Osteoblast (primary cell): ENCODE results near the gene MXRA5. TPM values are rescaled to one million over a fixed set of nuclear protein-coding genes. Genes with fewer than 3 reads are reported as not detected.
"Not testable (repeated sequence)": the region's sequence is repeated elsewhere in the genome, so short reads cannot be mapped to it uniquely, and the experiment has no call there.

Experiments
- DNase-seq: peaks from one replicate; pipeline ENCODE4 v3.0.0; 2011; ENCODE audit warnings: low spot score, mixed read lengths; ENCODE audit not compliant: insufficient read length; ENCODE audit errors: missing footprints
- H2AFZ ChIP-seq: 2 replicates; pipeline ENCODE4 v1.6.0; 2011; ENCODE audit warnings: mild to moderate bottlenecking, low read length
- H3K27ac ChIP-seq: 2 replicates; pipeline ENCODE4 v1.5.1; 2011; ENCODE audit warnings: mild to moderate bottlenecking, low read depth, low read length, moderate library complexity
- H3K27me3 ChIP-seq: 2 replicates; pipeline ENCODE4 v1.6.0; 2012; ENCODE audit warnings: mild to moderate bottlenecking, control low read depth, inconsistent platforms, low read length, moderate library complexity; ENCODE audit not compliant: insufficient read depth
- H3K36me3 ChIP-seq: 2 replicates; pipeline ENCODE4 v1.5.1; 2011; ENCODE audit warnings: mild to moderate bottlenecking, low read length, control low read depth, moderate library complexity; ENCODE audit not compliant: insufficient read depth
- H3K4me1 ChIP-seq: 2 replicates; pipeline ENCODE4 v1.5.1; 2011; ENCODE audit warnings: mild to moderate bottlenecking, low read length, control low read depth, moderate library complexity; ENCODE audit not compliant: insufficient read depth
- H3K4me2 ChIP-seq: 2 replicates; pipeline ENCODE4 v1.6.0; 2011; ENCODE audit warnings: mild to moderate bottlenecking, low read length; ENCODE audit not compliant: insufficient read depth
- H3K4me3 ChIP-seq: fragments of 200-600 bp; sonication (generic); 3 replicates; pipeline ENCODE4 v1.5.1; 2012; ENCODE audit warnings: mild to moderate bottlenecking, low read length, inconsistent platforms; ENCODE audit not compliant: insufficient read depth
- H3K79me2 ChIP-seq: 2 replicates; pipeline ENCODE4 v1.6.0; 2012; ENCODE audit warnings: mild to moderate bottlenecking, low read length, control low read depth, inconsistent platforms; ENCODE audit not compliant: insufficient read depth
- H3K9me3 ChIP-seq: 2 replicates; pipeline ENCODE4 v1.5.1; 2011; ENCODE audit warnings: low read depth, low read length, control low read depth
- H4K20me1 ChIP-seq: 2 replicates; pipeline ENCODE4 v1.6.0; 2012; ENCODE audit warnings: mild to moderate bottlenecking, low read length, control low read depth; ENCODE audit not compliant: insufficient read depth
- total RNA-seq: library from RNA; depleted of rRNA; stranded (reverse); fragments of >200 nt; gene quantifications from 2 replicates; pipeline ENCODE4 v1.2.3, GENCODE V29; 2012
- TF ChIP-seq, protein P1 (sequence below): IDR thresholded peaks from 2 replicates; pipeline ENCODE4 v1.5.1; 2011; ENCODE audit warnings: mild to moderate bottlenecking, low read depth, low read length, moderate library complexity; ENCODE audit errors: extremely low read depth

MXRA5 gene
- total RNA-seq, 1 donor = 27.9 TPM

DNA sequence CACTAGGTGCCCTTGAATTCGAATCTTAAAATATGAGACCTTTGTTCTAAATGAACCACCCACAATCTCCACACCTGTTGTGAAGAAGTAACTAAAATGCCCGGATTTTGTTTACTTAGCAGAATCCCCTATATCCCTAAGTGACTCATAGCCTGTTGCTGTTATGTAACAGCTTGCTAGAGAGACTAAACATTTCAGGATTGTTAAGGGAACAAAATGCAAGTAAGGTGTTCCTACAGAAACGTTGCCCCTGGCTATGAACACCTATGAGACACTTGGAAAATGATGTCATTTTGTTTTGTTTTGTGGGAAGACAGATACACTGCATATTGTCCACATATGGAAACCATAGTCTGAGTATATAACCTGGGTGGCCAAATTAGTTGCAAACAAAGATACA lies 24.2 kb upstream of the MXRA5 start:
- H3K27me3 ChIP-seq = no peaks in the 10 kb centered on the region
- no peaks in the 10 kb centered on the region for H3K79me2 ChIP-seq
- DNase-seq = no peak

DNA sequence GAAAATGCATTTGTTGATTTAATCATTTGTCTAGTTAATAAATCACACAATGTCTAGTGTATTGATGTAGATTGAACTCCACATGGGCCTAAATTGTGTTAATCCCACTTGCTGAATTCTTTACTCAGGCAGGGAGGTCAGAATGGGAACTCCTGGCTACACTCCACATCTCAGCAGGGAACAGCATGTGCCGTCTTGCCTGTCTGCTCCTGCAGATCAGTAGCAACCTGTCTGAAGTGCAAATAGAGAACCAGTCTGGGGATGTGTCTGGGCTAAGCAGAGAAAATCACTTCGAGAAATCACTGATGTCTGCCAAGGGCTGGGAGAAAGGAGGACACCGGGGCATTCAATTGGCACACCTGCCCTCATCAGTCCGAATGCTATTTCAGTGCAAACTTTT lies 16.5 kb upstream of the MXRA5 start:
- TF ChIP-seq, protein P1, sequence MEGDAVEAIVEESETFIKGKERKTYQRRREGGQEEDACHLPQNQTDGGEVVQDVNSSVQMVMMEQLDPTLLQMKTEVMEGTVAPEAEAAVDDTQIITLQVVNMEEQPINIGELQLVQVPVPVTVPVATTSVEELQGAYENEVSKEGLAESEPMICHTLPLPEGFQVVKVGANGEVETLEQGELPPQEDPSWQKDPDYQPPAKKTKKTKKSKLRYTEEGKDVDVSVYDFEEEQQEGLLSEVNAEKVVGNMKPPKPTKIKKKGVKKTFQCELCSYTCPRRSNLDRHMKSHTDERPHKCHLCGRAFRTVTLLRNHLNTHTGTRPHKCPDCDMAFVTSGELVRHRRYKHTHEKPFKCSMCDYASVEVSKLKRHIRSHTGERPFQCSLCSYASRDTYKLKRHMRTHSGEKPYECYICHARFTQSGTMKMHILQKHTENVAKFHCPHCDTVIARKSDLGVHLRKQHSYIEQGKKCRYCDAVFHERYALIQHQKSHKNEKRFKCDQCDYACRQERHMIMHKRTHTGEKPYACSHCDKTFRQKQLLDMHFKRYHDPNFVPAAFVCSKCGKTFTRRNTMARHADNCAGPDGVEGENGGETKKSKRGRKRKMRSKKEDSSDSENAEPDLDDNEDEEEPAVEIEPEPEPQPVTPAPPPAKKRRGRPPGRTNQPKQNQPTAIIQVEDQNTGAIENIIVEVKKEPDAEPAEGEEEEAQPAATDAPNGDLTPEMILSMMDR = no peak
- DNase-seq = no peak
- Histone ChIP-seq H3K4me2 (no peak overlapping the region), H3K36me3 (no peaks in the 10 kb centered on the region), H3K4me3 (no peak overlapping the region), H3K27me3 (no peaks in the 10 kb centered on the region), H3K4me1 (no peaks in the 10 kb centered on the region), H3K9me3 (no peaks in the 10 kb centered on the region), H3K27ac (no peak overlapping the region), H3K79me2 (no peaks in the 10 kb centered on the region), H4K20me1 (no peaks in the 10 kb centered on the region), H2AFZ (no peak overlapping the region)

More for the DNA sequence above, 24.2 kb upstream of the MXRA5 start:
- H3K9me3 ChIP-seq = no peaks in the 10 kb centered on the region
- no peak overlapping the region for H3K4me2 ChIP-seq
- H3K4me3 ChIP-seq = no peak overlapping the region
- TF ChIP-seq, protein P1 = no peak
- H3K4me1 ChIP-seq = no peaks in the 10 kb centered on the region
- H3K27ac ChIP-seq = no peak overlapping the region
- no peaks in the 10 kb centered on the region for H3K36me3 ChIP-seq
- H2AFZ ChIP-seq = no peak overlapping the region
- no peaks in the 10 kb centered on the region for H4K20me1 ChIP-seq

DNA sequence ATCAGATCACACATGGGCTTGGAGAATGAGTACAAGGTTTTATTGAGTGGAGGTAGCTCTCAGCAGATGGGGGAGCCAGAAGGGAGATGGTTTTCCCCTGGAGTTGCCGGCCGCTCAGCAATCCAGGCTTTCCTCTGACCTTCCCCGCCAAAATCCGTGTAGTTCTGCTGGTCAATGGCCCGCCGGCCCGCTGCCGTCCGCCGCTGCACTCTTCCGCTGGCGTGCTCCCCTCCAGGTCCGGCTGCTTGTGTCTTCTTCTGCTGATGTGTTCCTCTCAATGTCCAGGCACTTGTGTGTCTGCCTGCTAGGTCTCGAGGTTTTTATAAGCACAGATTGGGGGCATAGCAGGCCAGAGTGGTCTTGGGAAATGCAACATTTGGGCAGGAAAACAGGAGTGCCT lies 14.4 kb upstream of the MXRA5 start:
- Histone ChIP-seq H3K27me3 (no peaks in the 10 kb centered on the region), H2AFZ (no peak overlapping the region), H3K27ac (no peak overlapping the region), H3K36me3 (no peaks in the 10 kb centered on the region), H3K79me2 (no peaks in the 10 kb centered on the region), H4K20me1 (no peaks in the 10 kb centered on the region), H3K4me3 (no peak overlapping the region), H3K4me2 (no peak overlapping the region), H3K9me3 (no peaks in the 10 kb centered on the region), H3K4me1 (no peaks in the 10 kb centered on the region)
- TF ChIP-seq, protein P1 = no peak
- DNase-seq = no peak

DNA sequence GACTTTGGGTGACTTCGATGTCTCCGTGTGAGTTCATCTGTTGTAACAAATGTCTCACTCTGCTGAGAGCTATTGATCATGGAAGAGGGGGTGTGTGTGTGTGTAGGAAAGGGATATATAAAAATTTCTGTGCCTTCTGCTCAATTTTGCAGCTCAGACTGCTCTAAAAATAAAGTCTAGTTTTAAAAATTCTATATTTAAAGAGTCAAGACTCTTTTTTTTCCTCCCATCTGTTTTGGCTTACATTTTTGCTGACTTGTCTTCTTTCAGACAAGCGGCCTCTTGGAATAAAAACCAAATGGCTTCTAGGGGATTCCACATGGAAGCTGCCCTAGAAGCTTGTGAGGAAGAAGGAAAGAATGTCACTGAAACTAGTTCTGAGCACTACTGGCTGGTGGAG lies 6.3 kb upstream of the MXRA5 start:
- H3K27ac ChIP-seq, H3K36me3 ChIP-seq, H3K4me3 ChIP-seq, H3K79me2 ChIP-seq, H4K20me1 ChIP-seq, H2AFZ ChIP-seq, H3K4me1 ChIP-seq, H3K4me2 ChIP-seq, H3K9me3 ChIP-seq, DNase-seq, H3K27me3 ChIP-seq: not testable (repeated sequence)
